Hair follicular keratinocyte (primary cell): ENCODE measurements around the gene USB1. TPM values are rescaled to one million over a fixed set of nuclear protein-coding genes. Genes with fewer than 3 reads are reported as not detected.

Experiments used
- total RNA-seq: library from RNA; depleted of rRNA; stranded (reverse); fragments of >200 nt; gene quantifications from 2 replicates; pipeline ENCODE4 v1.2.3, GENCODE V29; 2015

The USB1 gene
- 33.3 and 41.3 TPM in 2 replicates for total RNA-seq

GRCh38 chr16:58000706-58001676 is at the start of gene USB1:
USB1 (plus strand) TSS chr16:58001407; CDS start chr16:58001484, 77 bp downstream.

GRCh38 chr16:57970970-57971369 is 30.2 kb upstream of the USB1 start, which contains the start of gene CNGB1:
CNGB1 (minus strand) TSS chr16:57971128; CDS start chr16:57967286, 3,842 bp downstream.

GRCh38 chr16:57999971-58000705 is 1.1 kb upstream of the USB1 start, which contains the start of gene ZNF319:
ZNF319 (minus strand) TSS chr16:58000672; CDS start chr16:57998265, 2,407 bp downstream.

GRCh38 chr16:58025351-58026138 is 24.3 kb downstream of the USB1 start, which contains the start of gene MMP15:
MMP15 (plus strand) TSS chr16:58025754; CDS start chr16:58026351, 597 bp downstream.

Other genes with a start within 250 kb of the USB1 start
- gene KIFC3, start 198.9 kb upstream of the USB1 start, total RNA-seq: 45.6 and 57.0 TPM in 2 replicates
- 2.7 and 3.5 TPM in 2 replicates for gene CNGB1, start 30.3 kb upstream of the USB1 start, total RNA-seq
- gene ZNF319, start 735 bp upstream of the USB1 start, total RNA-seq: 2.7 and 5.2 TPM in 2 replicates
- 9.1 and 9.5 TPM in 2 replicates for gene MMP15, start 24.3 kb downstream of the USB1 start, total RNA-seq
- 41.6 and 49.0 TPM in 2 replicates for gene CFAP20, start 128.0 kb downstream of the USB1 start, total RNA-seq
- gene CSNK2A2, start 196.7 kb downstream of the USB1 start, total RNA-seq: 22.7 and 30.5 TPM in 2 replicates